ENCODE results near the gene CACNA2D3.

GRCh38 chr3:55105647-55106046 is 983.3 kb downstream of the CACNA2D3 start:
- no peak for TF ChIP-seq POLR2A (IDR thresholded peaks at IDR 0.05)
- TF ChIP-seq, protein P1, sequence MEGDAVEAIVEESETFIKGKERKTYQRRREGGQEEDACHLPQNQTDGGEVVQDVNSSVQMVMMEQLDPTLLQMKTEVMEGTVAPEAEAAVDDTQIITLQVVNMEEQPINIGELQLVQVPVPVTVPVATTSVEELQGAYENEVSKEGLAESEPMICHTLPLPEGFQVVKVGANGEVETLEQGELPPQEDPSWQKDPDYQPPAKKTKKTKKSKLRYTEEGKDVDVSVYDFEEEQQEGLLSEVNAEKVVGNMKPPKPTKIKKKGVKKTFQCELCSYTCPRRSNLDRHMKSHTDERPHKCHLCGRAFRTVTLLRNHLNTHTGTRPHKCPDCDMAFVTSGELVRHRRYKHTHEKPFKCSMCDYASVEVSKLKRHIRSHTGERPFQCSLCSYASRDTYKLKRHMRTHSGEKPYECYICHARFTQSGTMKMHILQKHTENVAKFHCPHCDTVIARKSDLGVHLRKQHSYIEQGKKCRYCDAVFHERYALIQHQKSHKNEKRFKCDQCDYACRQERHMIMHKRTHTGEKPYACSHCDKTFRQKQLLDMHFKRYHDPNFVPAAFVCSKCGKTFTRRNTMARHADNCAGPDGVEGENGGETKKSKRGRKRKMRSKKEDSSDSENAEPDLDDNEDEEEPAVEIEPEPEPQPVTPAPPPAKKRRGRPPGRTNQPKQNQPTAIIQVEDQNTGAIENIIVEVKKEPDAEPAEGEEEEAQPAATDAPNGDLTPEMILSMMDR (IDR thresholded peaks at IDR 0.05): no peak

Measured in lower leg skin (tissue), 3 donors.